Choroid plexus epithelial cell (primary cell): ENCODE results near the gene SOX6.

Source experiments
- DNase-seq: peaks from one replicate; pipeline ENCODE4 v3.0.0-alpha.2; 2010; ENCODE audit warnings: low read depth
- H3K4me3 ChIP-seq: 2 replicates; pipeline ENCODE4 v1.5.1; 2011; ENCODE audit warnings: low read depth, mild to moderate bottlenecking, control low read depth, low read length, moderate library complexity
- CTCF ChIP-seq: conservative IDR thresholded peaks from 2 replicates; pipeline ENCODE4 v1.5.1; 2011; ENCODE audit warnings: low read depth, mild to moderate bottlenecking, control low read depth, inconsistent platforms, low read length, moderate library complexity

SOX6 gene

GRCh38 chr11:16127732-16128131 lies 228.6 kb downstream of the SOX6 start:
- TF ChIP-seq CTCF, result no peak
- DNase-seq, result no peak

GRCh38 chr11:16126362-16126761 lies 230.0 kb downstream of the SOX6 start:
- no peak for TF ChIP-seq CTCF
- no peak for DNase-seq
- H3K4me3 ChIP-seq, result no peak overlapping the region

More at GRCh38 chr11:16127732-16128131, 228.6 kb downstream of the SOX6 start:
- H3K4me3 ChIP-seq, result no peak overlapping the region

GRCh38 chr11:16125796-16126195 lies 230.6 kb downstream of the SOX6 start:
- no peak overlapping the region for H3K4me3 ChIP-seq
- no peak for DNase-seq
- no peak for TF ChIP-seq CTCF

- no peak for DNase-seq
- TF ChIP-seq CTCF, result no peak
Observed at GRCh38 chr11:16124390-16124789, 232.0 kb downstream of the SOX6 start.

GRCh38 chr11:16121853-16122252 lies 234.5 kb downstream of the SOX6 start:
- no peak for DNase-seq
- no peak overlapping the region for H3K4me3 ChIP-seq
- no peak for TF ChIP-seq CTCF

More at GRCh38 chr11:16124390-16124789, 232.0 kb downstream of the SOX6 start:
- H3K4me3 ChIP-seq, result no peak overlapping the region

- DNase-seq, result no peak
- no peak for TF ChIP-seq CTCF
- H3K4me3 ChIP-seq, result no peak overlapping the region
Observed at GRCh38 chr11:16120008-16120407, 236.3 kb downstream of the SOX6 start.

- no peak for TF ChIP-seq CTCF
- H3K4me3 ChIP-seq, result no peak overlapping the region
- DNase-seq, result no peak
Observed at GRCh38 chr11:16117989-16118756, 238.2 kb downstream of the SOX6 start.
